Fibroblast of mammary gland (primary cell): ENCODE data around the gene LGALS1.
A peak's percentile ranks its signal among the peaks of the same experiment; 100 is the strongest.

Source experiments
- DNase-seq: peaks from one replicate; pipeline ENCODE4 v3.0.0-alpha.2; 2010; ENCODE audit warnings: low read depth
- H3K4me3 ChIP-seq: 2 replicates; pipeline ENCODE4 v1.5.1; 2011; ENCODE audit warnings: low read depth, mild to moderate bottlenecking, low read length, moderate library complexity; ENCODE audit not compliant: control insufficient read depth
- CTCF ChIP-seq: conservative IDR thresholded peaks from 2 replicates; pipeline ENCODE4 v1.5.1; 2011; ENCODE audit warnings: low read depth, low read length, inconsistent platforms; ENCODE audit not compliant: control insufficient read depth, insufficient read depth

The LGALS1 gene

GRCh38 chr22:37674951-37675929 lies at the start of gene LGALS1:
TSS of gene LGALS1 (plus strand) at chr22:37675636. CDS start at chr22:37675703, 67 bp downstream.
- peak within 1 kb of the TSS; percentile 99 for H3K4me3 ChIP-seq
- peak; percentile 97 for DNase-seq
- peak; percentile 5 for TF ChIP-seq CTCF

DNA sequence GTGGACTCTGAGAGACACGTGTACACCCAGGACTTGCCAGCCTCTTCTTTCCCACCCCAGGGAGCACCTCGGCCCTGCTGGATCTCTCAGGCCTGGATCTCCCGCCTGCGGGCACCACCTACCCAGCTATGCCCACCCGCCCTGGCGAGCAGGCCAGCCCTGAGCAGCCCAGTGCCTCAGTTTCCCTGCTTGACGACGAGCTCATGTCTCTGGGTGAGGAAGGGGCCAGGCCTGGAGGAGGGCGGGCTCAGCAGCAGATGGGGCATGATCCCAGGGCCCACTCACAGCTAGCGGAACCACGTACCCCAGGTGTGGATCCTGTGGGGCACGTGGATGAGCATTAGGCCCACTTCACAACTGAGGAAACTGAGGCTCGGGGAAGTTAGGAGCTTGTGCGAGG lies 49.7 kb upstream of the LGALS1 start:
- DNase-seq: no peak
- TF ChIP-seq CTCF: no peak
- H3K4me3 ChIP-seq: no peak overlapping the region

- TF ChIP-seq CTCF: no peak
- no peak overlapping the region for H3K4me3 ChIP-seq
- peak; percentile 51 for DNase-seq
These were observed 49.3 kb upstream of the LGALS1 start for GRCh38 chr22:37626144-37626543.

- no peak for TF ChIP-seq CTCF
- no peak for DNase-seq
- H3K4me3 ChIP-seq: no peak overlapping the region
These were observed 48.8 kb upstream of the LGALS1 start for GRCh38 chr22:37626556-37627075.

- no peak for TF ChIP-seq CTCF
- H3K4me3 ChIP-seq: no peak overlapping the region
- DNase-seq: no peak
These were observed 48.3 kb upstream of the LGALS1 start for GRCh38 chr22:37627121-37627520.

DNA sequence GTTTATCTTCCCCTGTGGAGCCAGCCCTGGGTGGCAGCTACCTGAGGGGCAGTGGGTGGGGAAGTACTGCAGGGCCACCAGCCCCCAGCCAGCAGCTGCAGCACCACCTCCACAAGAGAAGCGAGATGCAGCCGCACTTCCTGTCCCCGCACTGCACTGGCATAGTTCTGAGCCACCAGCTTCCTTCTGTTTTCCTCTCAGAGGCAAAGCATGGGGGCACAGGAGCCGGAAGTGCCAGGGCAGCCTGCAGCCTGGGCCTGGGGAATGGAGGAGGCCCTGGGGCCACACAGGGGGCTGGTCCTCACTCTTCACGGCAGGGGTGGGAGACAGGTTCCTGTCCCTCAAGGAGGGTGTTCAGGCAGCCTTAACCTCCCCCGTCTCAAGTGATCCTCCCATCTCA lies 47.9 kb upstream of the LGALS1 start:
- no peak for DNase-seq
- no peak for TF ChIP-seq CTCF
- H3K4me3 ChIP-seq: no peak overlapping the region

GRCh38 chr22:37628830-37629229 lies 46.6 kb upstream of the LGALS1 start:
- DNase-seq: no peak
- no peak for TF ChIP-seq CTCF
- no peak overlapping the region for H3K4me3 ChIP-seq
